OCI-LY1 (cell line): ENCODE data around the gene C11orf52.

ENCODE experiments used
- H2AFZ ChIP-seq: fragments of 200-600 bp; sonication (generic), shearing (Covaris generic); 2 replicates; pipeline ENCODE4 v1.6.0; 2014; ENCODE audit warnings: antibody characterized with exemption, mild to moderate bottlenecking, low read length
- H3F3A ChIP-seq: fragments of 200-600 bp; sonication (generic), shearing (Covaris generic); 2 replicates; pipeline ENCODE4 v1.6.0; 2014; ENCODE audit warnings: mild to moderate bottlenecking, antibody characterized with exemption, low read length, moderate library complexity; ENCODE audit not compliant: insufficient read depth
- H3K27ac ChIP-seq: fragments of 200-600 bp; sonication (generic); 2 replicates; pipeline ENCODE4 v1.5.1; 2014; ENCODE audit warnings: low read length, mixed run types, mild to moderate bottlenecking, low read depth; ENCODE audit not compliant: poor library complexity, severe bottlenecking
- H3K27me3 ChIP-seq: fragments of 200-600 bp; sonication (generic); 2 replicates; pipeline ENCODE4 v1.6.0; 2014; ENCODE audit warnings: antibody characterized with exemption, mild to moderate bottlenecking, low read length, moderate library complexity; ENCODE audit not compliant: insufficient read depth
- H3K36me3 ChIP-seq: fragments of 200-600 bp; sonication (generic); 2 replicates; pipeline ENCODE4 v1.6.1; 2014; ENCODE audit warnings: mild to moderate bottlenecking, antibody characterized with exemption, low read length, moderate library complexity, mixed read lengths; ENCODE audit not compliant: insufficient read depth
- H3K4me1 ChIP-seq: fragments of 200-600 bp; sonication (generic); 2 replicates; pipeline ENCODE4 v1.5.1; 2014; ENCODE audit warnings: mild to moderate bottlenecking, low read length, moderate library complexity; ENCODE audit not compliant: insufficient read depth, severe bottlenecking
- H3K4me2 ChIP-seq: fragments of 200-600 bp; sonication (generic), shearing (Covaris generic); 2 replicates; pipeline ENCODE4 v1.6.1; 2014; ENCODE audit warnings: low read length
- H3K4me3 ChIP-seq: fragments of 200-600 bp; sonication (generic); 2 replicates; pipeline ENCODE4 v1.5.1; 2014; ENCODE audit warnings: low read length, low read depth, mild to moderate bottlenecking, mixed read lengths; ENCODE audit not compliant: poor library complexity, severe bottlenecking
- H3K79me2 ChIP-seq: fragments of 200-600 bp; shearing (Covaris generic); 2 replicates; pipeline ENCODE4 v1.6.1; 2016; ENCODE audit warnings: mixed run types, low read length, mixed read lengths; ENCODE audit not compliant: insufficient read depth
- H3K9ac ChIP-seq: fragments of 200-600 bp; sonication (generic), shearing (Covaris generic); 2 replicates; pipeline ENCODE4 v1.6.1; 2014; ENCODE audit warnings: mild to moderate bottlenecking, low read length, mixed read lengths
- H3K9me2 ChIP-seq: fragments of 200-600 bp; sonication (generic), shearing (Covaris generic); 2 replicates; pipeline ENCODE4 v1.6.1; 2014; ENCODE audit warnings: low read depth, mild to moderate bottlenecking, low read length, mixed read lengths
- H3K9me3 ChIP-seq: fragments of 200-600 bp; shearing (Covaris generic); 2 replicates; pipeline ENCODE4 v1.6.1; 2014; ENCODE audit warnings: low read length, mixed read lengths
- H4K20me1 ChIP-seq: fragments of 200-600 bp; sonication (generic), shearing (Covaris generic); 2 replicates; pipeline ENCODE4 v1.6.0; 2016; ENCODE audit warnings: mild to moderate bottlenecking, low read length; ENCODE audit not compliant: insufficient read depth
- CTCF ChIP-seq: fragments of 200-600 bp; sonication (generic), shearing (Covaris generic); IDR thresholded peaks from 2 replicates; pipeline ENCODE4 v1.5.1; 2017; ENCODE audit warnings: mild to moderate bottlenecking, antibody characterized with exemption, low read length, moderate library complexity, mixed read lengths
- EZH2 ChIP-seq: fragments of 200-600 bp; sonication (generic), shearing (Covaris generic); IDR thresholded peaks from 2 replicates; pipeline ENCODE4 v1.8.0; 2017; ENCODE audit warnings: borderline replicate concordance, mixed run types, mild to moderate bottlenecking, antibody characterized with exemption, low read length, moderate library complexity, mixed read lengths

The C11orf52 gene

GRCh38 chr11:111923951-111924350 is 5.2 kb downstream of the C11orf52 start:
- no peaks in the 10 kb centered on the region for H4K20me1 ChIP-seq
- no peak overlapping the region for H3K4me2 ChIP-seq
- no peaks in the 10 kb centered on the region for H3K9me3 ChIP-seq
- H3K27ac ChIP-seq: no peak overlapping the region
- H3K9ac ChIP-seq: no peak overlapping the region
- no peaks in the 10 kb centered on the region for H3K9me2 ChIP-seq
- no peaks in the 10 kb centered on the region for H3K36me3 ChIP-seq
- TF ChIP-seq EZH2 (no peak), CTCF (no peak)
- no peaks in the 10 kb centered on the region for H3K79me2 ChIP-seq
- no peaks in the 10 kb centered on the region for H3K27me3 ChIP-seq
- no peak overlapping the region for H2AFZ ChIP-seq
- peaks cover 24% of the 10 kb centered on the region for H3K4me1 ChIP-seq
- H3K4me3 ChIP-seq: no peak overlapping the region
- H3F3A ChIP-seq: no peaks in the 10 kb centered on the region

GRCh38 chr11:111925953-111926352 is 7.2 kb downstream of the C11orf52 start:
- Histone ChIP-seq H3K9me3 (no peaks in the 10 kb centered on the region), H3K27me3 (no peaks in the 10 kb centered on the region), H3K9ac (peak overlapping the region; percentile 64; the same call in 1 of the 2 replicates), H2AFZ (0 out of 2 replicates have a peak overlapping the region, but pooled peaks have one; percentile 18), H3K4me2 (peak overlapping the region; percentile 70), H3K36me3 (no peaks in the 10 kb centered on the region), H3K27ac (peak overlapping the region; percentile 57), H3K9me2 (no peaks in the 10 kb centered on the region), H4K20me1 (no peaks in the 10 kb centered on the region), H3K4me3 (peak overlapping the region; percentile 60), H3K4me1 (peaks cover 24% of the 10 kb centered on the region), H3F3A (no peaks in the 10 kb centered on the region; the same call in 1 of the 2 replicates), H3K79me2 (no peaks in the 10 kb centered on the region)
- TF ChIP-seq CTCF: no peak
- TF ChIP-seq EZH2: no peak

- peak overlapping the region; percentile 57 for H3K27ac ChIP-seq
- H3K36me3 ChIP-seq: no peaks in the 10 kb centered on the region
- H3K9me2 ChIP-seq: no peaks in the 10 kb centered on the region
- H3K9ac ChIP-seq: peak overlapping the region; percentile 64
- peak overlapping the region; percentile 60 for H3K4me3 ChIP-seq
- H3K27me3 ChIP-seq: no peaks in the 10 kb centered on the region
- TF ChIP-seq EZH2 (no peak), CTCF (no peak)
- H2AFZ ChIP-seq: peak overlapping the region; percentile 77
- H3K4me2 ChIP-seq: peak overlapping the region; percentile 80
- H3K4me1 ChIP-seq: peaks cover 24% of the 10 kb centered on the region
- no peaks in the 10 kb centered on the region for H3K79me2 ChIP-seq
- no peaks in the 10 kb centered on the region for H3K9me3 ChIP-seq
- H3F3A ChIP-seq: no peaks in the 10 kb centered on the region; the same call in 1 of the 2 replicates
- no peaks in the 10 kb centered on the region for H4K20me1 ChIP-seq
Observed at GRCh38 chr11:111926505-111927391, 8.0 kb downstream of the C11orf52 start.
